ENCODE results near the gene WDCP.
"Not testable (repeated sequence)": the region's sequence is repeated elsewhere in the genome, so short reads cannot be mapped to it uniquely, and the experiment has no call there.

Gene WDCP

GRCh38 chr2:24022324-24022974, 24.7 kb downstream of the WDCP start:
- DNase-seq (ENCODE audit: low read depth, low spot score) = no peak

DNA sequence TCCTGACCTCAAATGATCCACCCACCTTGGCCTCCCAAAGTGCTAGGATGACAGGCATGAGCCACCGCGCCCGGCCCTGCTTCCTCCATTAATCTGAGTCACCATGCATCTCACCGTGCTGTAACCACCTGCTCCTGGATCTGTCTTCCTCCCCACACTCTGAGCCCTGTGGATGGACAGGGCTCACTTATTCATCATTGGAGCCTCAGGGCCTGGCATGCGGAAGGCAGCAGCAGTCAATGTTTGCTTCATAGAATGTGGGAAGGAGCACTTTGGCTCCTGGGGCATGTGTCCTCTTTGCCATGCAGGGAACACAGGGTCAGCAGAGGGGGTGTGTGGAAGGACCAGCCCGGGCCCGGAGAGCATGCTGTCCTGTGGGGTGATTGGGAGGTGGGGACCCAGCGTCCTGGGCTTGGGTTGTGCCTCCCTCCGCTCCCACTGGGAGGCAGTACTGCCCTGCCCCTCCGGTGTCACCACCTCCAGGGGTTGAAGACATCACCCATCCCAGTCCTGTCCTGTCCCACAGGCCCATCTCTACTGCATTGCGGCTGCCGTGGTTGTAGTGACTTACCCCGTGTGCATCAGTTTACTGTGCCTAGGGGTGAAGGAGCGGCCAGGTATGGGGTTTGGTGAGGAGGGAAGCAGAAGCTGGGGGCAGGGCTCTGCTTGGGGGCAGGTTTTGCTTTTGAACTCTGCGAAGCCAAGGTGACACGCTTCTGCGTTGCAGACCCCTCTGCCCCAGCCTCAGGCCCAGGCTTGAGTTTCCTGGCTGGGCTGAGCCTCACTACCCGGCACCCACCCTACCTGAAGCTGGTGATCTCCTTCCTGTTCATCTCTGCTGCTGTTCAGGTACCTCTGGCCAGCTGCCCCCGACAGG, 25.8 kb downstream of the WDCP start:
- no peak for DNase-seq (ENCODE audit: low read depth, low spot score)

GRCh38 chr2:24020244-24020643, 26.9 kb downstream of the WDCP start:
- no peak for DNase-seq (ENCODE audit: low read depth, low spot score)

DNA sequence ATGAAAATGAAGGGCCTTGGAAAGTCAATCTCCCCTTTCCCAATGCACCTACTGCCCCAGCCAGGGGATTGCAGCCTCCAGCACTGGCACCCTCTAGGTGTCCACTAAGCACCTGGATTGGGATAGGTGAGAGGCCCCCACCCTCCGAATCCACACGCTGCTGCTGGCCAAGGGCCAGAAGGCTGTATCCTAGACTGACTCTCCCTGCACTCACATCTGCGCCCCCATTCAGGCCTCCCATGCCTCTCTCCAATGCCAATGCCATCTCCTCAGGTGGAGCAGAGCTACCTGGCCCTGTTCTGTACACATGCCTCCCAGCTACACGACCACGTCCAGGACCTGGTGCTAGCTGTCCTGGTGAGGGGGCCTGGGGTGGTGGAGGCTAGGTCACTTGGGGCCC, 27.5 kb downstream of the WDCP start:
- DNase-seq (ENCODE audit: low read depth, low spot score) = no peak

GRCh38 chr2:24018241-24018640, 28.9 kb downstream of the WDCP start:
- DNase-seq (ENCODE audit: low read depth, low spot score) = no peak

- no peak for DNase-seq (ENCODE audit: low read depth, low spot score)
Observed at GRCh38 chr2:24017711-24018110, 29.5 kb downstream of the WDCP start.

DNA sequence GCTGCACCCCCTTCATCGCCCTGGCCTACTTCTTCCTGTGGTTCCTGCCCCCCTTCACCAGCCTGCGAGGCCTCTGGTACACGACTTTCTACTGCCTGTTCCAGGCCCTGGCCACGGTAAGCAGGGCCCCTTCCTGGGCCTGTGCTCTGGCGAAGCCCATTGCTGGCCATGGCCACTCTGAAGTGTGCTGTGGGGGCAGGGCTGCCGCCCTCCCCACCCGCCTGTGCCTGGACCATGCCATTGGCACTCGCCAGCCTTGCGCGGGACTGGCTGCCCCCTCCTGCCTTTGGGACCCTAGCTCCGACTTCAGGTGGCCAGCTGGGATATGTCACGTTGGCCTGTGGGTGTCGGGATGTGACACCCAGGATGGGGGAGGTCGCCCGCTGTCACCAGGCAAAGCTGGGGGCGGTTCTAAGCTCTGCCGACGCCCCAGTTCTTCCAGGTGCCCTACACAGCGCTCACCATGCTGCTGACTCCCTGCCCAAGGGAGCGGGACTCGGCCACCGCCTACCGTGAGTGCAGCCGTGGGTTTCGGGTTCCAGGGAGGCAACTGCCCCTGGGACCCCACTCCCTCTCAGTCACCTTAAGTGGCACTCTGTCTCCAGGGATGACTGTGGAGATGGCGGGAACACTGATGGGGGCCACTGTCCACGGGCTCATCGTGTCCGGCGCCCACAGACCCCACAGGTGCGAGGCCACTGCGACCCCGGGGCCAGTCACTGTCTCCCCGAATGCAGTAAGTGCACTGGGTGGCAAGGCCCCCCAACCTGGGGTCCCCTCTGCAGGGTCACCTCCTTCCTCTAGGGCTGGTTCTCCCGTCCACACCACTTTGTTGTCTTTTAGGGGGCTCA, 30.1 kb downstream of the WDCP start:
- no peak for DNase-seq (ENCODE audit: low read depth, low spot score)

GRCh38 chr2:24016376-24016761, 30.8 kb downstream of the WDCP start:
- DNase-seq (ENCODE audit: low read depth, low spot score) = no peak

- DNase-seq (ENCODE audit: low read depth, low spot score) = peak; percentile 52
Observed at GRCh38 chr2:24015562-24016375, 31.4 kb downstream of the WDCP start.

GRCh38 chr2:24014902-24015301, 32.3 kb downstream of the WDCP start:
- DNase-seq (ENCODE audit: low read depth, low spot score) = not testable (repeated sequence)

- DNase-seq (ENCODE audit: low read depth, low spot score) = no peak
Observed at GRCh38 chr2:24012521-24013188, 34.5 kb downstream of the WDCP start.

DNA sequence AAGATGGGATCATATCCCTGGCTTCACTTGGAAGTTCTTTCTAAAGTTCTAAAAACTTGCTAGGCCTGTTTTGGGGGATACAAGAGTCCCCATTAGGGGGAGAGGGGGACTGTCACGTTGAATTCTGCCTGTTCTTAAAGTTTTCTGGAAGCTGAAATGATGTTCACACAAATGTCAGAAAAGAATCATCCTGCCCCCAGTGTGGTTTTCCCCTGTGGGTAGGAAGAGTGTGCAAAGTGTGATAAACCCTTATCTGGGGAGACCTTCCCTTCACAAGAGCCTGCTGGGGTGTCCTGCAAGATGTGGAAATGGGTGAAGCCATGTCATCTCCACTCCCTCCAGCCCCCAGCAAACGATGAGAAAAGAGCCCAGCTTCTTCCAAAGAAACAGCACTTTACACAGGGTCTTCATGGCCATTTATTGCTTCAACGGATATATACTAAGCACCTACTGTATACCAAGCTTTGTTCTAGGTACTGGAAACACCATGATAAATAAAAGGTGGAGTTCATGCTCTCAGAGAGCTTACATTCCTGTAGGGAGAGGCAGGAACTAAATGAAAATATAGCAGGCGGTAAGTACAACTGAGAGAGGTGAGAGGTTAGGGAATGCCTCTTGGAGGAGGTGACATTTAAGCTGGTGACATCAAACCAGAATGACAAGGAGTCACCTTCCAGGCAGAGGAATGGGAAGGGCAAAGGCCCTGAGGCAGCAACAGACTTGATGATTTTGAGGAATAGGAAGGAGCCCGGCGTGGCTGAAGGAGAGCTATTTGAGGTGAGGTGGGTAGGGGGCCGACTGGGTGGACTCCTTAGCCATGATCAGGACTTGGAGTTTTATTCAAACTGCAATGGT, 35.7 kb downstream of the WDCP start:
- DNase-seq (ENCODE audit: low read depth, low spot score) = no peak

- no peak for DNase-seq (ENCODE audit: low read depth, low spot score)
Observed at GRCh38 chr2:24010477-24011249, 36.5 kb downstream of the WDCP start.

DNA sequence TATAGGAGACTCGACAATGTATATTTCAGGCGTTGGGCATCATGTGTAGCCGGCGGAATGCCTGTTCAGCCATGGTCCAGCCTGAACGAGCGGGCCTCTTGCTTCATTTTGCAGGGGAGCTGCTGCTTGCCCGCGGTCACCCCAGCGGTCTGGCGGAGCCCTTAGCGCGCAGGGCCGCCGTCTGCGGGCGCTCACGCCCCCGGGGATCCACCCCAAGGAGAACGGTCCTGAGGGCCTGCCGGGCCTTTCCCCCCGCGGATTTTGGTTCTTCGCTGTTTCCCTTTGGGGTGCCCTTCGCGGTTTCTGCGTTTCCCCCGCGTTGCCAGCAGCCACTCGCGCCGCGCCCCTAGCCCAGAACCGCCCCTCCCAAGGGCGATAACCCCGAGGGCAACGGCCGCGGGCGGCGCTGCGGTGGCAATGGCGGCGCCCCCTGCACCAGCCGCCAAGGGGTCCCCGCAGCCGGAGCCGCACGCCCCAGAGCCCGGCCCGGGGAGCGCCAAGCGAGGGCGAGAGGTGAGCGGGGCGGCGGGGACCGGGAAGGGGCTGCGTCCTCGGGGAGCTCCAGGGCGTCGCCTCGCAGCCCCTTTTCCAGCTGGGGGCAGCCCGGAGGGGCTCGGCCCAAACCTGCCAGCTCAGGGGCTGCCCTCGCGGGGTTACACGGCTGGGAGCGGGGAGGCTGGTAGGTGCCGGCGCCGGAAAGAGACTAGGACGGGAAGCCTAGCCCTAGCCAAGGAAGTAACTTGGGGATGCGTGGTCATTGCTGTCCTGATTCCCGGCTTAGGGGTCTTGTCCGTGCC, 37.3 kb downstream of the WDCP start, which contains the start of gene MFSD2B:
MFSD2B (plus strand) TSS at position 406 of the 797 bp plus-strand sequence; CDS start at position 418, 12 bp downstream.
- DNase-seq (ENCODE audit: low read depth, low spot score) = no peak

DNA sequence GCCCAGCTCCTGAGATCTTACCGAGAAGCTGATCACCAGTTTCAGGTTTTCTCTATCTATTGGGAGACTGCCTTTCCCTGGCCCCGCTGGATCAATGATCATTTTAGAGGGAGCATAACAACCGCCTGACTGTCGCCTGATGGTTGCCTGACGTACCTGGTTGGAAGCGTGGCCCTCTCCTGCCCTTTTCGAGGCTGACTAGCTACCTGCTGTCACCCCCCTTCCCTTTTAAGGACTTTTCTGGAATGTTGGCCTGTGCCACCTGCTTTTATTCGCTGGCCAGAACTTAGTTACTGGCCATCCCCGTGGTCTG, 37.9 kb downstream of the WDCP start:
- no peak for DNase-seq (ENCODE audit: low read depth, low spot score)

DNA sequence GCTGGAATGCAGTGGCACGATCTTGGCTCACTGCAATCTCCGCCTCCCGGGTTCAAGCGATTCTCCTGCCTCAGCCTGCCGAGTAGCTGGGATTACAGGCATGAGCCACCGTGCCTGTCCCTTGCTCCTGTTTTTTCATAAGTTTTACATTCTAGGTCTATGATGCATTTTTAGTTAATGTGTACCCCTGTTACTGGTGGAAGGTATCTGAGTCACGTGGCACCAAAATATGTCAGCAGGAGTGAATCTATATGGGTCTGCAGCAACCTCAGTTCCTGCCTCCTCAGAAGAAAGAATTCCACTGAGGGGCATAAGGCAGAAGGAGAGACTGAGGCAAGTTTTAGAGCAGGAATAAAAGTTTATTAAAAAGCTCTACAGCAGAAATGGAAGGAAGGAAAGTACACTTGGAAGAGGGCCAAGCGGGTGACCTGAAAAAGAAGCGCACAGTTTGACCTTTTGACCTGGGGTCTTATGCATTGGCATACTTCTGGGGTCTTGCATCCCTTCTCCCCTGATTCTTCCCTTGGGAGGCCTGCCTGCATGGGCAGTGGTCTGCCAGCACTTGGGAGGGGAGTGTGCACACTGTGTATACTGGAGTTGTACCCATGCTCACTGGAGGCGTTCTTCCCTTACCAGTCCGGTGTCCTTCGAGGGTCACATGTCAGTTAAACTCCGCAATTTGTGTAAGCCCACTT, 38.4 kb downstream of the WDCP start:
- no peak for DNase-seq (ENCODE audit: low read depth, low spot score)

GRCh38 chr2:24007693-24008092, 39.5 kb downstream of the WDCP start:
- DNase-seq (ENCODE audit: low read depth, low spot score) = no peak

DNA sequence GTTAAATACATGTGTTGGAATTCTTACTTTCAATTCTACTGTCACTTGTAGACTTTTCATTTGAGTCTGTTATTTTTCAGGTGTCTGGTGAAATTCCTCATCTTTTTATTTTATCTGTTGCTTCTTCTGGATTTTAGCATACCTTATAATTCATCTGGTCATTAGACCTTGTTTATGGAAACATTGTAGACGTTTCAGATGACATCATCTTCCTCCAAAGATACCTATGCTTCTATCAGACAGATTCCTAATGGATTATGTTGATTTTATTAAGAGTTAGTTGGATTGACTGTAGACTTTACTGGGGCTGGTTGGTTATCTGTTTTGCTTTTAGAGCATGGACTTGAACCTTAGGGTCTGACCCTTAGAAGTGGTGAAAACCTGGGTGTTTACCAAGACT, 52.6 kb downstream of the WDCP start:
- DNase-seq (ENCODE audit: low read depth, low spot score) = no peak
